Measurements from ENCODE around the gene NCAPG2.
"Not testable (repeated sequence)": the region's sequence is repeated elsewhere in the genome, so short reads cannot be mapped to it uniquely, and the experiment has no call there.

NCAPG2 gene

DNA sequence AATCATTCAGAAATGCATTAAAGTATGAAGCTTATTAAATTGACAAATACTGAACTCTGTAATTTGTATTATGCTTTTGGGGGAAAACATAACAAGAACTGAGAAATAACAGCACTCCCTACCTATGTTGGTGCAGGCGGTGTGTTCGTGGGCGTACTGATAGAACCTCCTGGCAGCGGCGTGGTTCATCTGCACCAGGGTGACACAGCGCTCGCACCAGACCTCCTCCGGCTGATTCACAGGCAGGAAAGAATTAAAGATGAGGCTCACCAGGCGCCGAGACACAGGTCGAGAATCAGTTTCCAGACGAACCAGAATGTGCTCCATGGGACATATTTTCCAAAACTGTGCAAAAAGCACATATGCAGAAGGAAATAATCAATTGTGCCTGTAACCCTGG is 40.2 kb downstream of the NCAPG2 start:
- DNase-seq, result no peak

DNA sequence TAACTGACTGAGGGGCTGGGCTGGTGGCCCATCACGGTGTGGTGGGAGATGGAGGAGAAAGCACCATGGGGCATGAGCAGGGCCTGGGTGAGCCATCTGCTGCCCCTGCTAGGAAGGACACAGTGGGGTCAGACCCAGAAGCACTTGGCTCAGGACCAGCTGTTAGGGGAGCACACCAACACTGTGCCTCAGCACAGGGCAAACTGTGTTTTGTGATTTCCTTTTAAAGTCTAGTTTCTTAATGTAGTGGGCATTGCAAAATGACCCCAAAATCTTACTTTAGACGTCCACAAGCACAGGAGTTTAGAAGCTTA is 41.2 kb downstream of the NCAPG2 start:
- no peak for DNase-seq

DNA sequence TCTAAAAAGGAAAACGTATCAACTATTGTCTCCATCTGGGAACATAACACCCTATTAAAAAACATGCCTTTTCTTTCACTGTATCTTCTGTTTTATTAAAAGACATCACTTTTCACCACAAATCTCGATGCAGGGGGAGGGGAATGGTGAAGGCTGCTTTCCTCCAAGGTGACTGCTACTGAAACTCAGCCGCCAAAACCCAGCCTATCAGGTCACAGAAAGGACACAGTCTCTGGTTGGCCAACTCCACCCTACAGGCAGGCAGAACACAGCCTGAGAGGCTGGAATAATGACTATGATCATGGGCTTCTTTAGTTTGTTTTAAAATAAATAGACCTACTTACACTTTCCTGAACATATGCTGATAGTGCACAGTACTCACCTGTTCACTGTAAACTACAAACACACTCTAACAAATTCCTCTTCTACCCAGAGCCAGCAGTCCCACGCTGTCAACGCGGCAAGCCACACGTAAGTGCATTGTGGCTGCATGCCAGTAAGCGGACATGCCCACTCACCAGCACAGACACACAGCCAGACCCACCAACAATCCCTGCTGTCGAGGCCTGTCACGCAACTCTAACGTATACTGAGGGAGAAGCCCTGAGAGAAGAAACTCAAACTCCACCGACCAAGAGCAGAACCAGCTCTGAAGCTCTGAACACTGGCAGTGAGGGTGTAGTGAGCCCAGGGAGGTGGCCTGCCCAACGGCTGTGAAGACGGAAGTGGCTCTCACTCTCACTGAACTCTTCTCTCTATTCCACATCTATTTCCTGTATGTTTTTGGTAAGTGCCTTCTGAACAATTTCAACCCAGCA is 41.8 kb downstream of the NCAPG2 start:
- DNase-seq, result no peak

DNA sequence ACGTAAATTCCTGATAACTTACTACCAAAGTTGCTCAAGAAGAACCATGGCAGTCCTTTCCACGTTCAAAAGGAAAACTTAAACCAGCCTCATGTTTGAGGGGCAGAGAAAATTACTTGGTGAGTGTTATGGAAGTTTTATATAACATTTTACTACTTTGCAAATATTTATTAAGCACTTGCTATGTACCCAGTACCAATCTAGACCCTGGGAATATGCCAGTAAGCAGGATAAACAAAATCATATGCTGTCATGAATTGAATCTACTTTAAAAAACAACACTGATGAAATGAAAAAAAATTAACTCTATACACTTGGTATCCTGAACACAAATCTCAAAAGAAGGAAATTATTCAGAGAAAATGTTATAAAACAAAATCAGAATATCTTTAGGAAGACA is 46.1 kb downstream of the NCAPG2 start:
- no peak for DNase-seq

DNA sequence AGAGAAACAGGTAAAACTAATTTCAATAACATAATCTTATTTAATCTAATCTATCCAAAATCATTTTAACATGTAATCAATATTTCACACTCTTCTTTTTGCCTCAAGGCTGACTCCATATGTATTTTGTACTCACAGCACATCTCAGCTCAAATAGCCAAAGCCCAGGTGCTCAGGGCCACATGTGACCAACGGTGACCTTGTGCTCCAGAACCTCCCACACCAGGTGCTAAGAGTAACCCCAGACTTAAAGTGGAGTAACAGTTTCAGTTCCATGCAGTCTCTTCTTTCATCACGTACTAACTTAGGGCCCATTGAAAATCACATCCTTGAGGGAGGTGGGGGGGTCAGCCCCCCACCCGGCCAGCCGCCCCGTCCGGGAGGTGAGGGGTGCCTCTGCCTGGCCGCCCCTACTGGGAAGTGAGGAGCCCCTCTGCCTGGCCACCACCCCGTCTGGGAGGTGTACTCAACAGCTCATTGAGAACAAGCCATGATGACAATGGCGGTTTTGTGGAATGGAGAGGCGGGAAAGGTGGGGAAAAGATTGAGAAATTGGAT is 47.3 kb downstream of the NCAPG2 start:
- DNase-seq, result no peak

DNA sequence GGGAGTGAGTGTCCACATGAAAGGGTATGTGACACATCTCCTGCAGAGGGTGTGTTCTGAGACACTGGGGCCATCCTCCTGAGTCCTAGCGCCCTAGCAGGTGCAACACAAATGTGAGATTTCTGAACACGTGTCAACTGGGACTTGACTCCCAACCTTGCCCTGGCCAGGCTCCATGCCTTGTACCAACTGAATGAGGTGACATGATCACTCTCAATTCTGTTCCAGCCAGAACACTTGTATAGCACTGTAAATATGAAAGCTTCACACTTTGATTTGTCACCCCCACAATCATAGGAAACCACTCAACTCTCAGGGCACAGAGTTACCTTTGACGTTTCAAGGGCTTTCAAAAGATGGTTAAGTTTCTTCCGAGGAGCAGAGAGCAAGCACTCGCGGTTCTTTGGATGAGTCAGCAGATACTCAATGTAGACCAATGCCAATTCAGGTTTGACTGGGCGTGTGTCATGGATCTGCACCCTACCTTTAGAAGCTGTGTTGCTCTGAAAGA is 48.6 kb downstream of the NCAPG2 start:
- DNase-seq, result no peak

DNA sequence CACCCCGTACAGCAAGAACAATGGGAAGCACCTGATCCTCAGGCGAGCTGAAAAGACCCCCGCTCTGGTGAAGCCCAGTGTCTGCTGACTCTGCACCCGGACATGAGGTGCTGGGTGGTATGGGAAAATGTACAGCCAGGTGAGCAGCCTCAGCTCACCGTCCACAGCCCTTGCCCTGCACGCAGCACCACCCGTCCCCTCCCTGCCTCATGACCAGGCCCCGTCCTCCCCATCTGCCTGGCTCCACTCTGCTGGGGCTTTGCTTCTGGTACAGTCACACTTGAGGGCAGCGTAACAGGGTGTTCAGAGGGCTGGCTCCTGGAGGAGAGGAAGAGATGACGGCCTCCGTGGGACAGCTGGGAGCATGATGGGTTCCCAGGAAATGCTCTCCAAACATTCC is 49.1 kb downstream of the NCAPG2 start:
- DNase-seq, result no peak

DNA sequence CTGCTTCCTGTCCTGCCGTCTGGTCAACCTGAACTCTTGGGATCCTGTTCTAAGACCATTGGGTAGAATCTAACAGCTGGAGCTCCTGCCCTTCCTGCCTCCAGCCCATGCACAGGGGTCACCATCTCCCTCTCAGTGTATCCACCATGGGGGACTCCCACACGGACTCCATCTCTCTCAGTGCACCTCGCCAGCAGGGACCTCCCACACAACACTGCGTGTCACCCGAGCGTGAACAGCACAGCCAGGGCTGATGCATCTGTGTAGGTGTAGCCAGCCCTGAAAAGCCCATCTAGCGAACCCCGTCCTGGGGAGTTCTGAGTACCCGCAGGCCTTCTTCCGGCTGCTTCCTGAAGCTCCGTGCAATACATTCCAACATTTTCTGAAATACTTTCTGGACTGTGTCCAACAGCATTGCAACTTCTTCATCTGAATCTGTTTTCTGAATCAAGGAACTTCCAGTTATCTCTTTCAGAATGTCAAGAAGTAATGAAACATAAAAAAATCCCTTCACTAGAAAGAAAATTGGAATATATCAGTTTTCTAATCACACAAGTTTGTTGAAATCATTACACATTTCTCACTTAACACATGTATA is 52.5 kb downstream of the NCAPG2 start:
- no peak for DNase-seq

DNA sequence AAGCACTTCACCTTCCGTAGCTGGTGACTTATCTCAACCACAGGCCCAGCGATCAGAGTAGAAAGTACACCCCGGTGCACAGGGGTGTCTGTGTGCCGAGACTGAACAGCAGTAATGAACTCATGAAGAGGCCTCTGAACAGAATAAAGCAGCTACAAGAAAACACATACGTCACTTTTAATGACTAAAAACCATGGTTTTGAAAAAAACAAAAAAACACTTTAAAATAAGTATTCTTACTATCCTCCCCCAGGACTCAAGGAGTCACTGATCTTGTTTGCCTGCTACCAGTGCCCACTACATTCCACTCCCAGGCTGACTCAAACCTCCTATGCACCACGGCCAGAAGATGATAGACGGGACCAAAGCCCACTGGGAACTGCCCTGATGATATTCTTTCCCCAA is 53.8 kb downstream of the NCAPG2 start:
- no peak for DNase-seq

DNA sequence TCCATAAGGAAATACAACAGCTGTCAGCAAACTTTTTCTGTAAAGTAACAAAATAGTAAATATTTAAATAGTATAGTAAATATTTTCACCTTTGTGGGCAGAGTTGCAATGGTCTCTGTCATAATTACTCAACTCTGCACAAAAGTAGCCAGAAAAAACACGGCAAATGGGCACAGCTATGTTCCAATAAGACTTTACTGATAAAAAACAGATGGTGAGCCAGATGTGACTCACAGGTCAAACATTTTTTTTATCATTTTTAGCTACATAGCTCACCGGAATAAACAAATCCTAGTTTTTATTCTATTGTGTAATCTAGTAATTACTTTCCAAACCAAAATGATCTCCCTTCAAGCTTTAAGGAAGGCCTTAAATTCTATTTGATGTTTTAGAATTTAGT is 55.3 kb downstream of the NCAPG2 start:
- DNase-seq, result no peak

DNA sequence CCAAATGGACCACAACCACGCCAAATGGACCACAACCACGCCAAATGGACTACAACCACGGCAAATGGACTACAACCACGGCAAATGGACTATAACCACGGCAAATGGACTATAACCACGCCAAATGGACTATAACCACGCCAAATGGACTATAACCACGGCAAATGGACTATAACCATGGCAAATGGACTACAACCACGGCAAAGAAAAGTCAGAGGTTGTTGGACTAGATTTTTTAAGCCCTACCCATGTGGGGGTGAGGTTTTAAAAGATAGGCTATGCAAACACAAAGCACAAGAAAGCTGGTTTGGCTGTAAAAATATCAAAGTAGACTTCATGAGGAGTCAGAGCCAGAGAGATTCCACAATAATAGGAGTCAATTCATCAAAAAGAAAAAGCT is 55.8 kb downstream of the NCAPG2 start:
- no peak for DNase-seq

DNA sequence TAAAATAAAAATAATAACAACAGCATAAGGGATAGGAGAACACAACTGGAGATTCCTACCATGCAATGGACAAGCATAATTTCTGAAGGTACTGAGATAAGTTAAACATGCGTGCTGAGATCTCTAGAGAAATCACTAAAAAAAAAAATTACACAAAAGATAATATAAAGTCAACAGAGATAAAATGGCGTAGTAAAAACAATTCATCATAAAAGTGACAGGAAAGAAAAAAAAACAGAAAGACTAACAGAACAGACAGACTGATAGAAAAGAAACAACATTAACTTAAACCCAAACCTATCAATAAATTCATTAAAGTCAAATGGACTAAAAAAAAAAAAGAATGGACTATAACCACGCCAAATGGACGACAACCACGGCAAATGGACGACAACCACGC is 56.4 kb downstream of the NCAPG2 start:
- no peak for DNase-seq

DNA sequence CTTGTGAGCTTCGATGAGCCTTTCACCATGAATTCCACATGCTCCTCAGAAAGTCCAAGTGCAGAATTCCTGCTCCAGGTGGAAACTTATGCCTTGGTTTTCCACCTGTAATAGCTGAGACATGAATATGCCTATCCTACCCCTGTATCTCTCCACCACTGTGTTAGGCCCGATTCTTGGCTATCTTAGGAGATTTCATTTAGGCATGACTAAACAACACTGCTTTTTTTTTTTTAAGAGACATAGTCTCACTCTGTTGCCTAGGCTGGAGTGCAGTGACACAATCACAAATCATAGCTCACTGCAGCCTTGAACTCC is 57.2 kb downstream of the NCAPG2 start:
- no peak for DNase-seq

DNA sequence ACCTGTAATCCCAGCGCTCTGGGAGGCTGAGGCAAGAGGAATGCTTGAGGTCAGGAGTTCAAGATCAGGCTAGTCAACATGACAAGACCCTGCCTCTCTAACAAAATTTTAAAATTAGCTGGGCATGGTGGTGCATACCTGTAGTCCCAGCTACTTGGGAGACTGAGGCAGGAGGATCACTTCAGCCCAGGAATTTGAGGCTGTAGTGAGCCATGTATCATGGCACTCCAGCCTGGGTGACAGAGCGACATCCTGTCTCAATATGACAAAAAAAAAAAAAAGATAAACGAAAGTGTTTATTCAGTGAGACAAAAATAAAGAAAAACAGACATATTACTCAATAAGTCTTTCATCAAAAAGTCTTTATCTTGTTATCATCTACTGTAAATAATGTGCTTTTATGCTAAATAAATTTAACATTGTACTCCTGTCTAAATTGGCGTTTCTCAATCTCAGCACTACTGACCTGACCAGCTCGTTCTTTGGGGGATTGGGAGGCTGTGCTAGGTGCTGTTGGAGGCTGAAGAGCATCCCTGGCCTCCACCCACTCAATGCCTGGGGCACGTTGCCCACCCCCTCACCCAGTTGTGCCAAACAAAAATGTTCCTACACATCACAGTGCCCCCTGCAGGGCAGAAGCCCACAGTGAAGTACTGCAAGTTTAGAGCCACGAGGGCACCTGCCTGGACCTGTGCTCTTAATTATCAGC is 57.7 kb downstream of the NCAPG2 start:
- DNase-seq, result peak in 1 of 2 experiments; percentile 1

DNA sequence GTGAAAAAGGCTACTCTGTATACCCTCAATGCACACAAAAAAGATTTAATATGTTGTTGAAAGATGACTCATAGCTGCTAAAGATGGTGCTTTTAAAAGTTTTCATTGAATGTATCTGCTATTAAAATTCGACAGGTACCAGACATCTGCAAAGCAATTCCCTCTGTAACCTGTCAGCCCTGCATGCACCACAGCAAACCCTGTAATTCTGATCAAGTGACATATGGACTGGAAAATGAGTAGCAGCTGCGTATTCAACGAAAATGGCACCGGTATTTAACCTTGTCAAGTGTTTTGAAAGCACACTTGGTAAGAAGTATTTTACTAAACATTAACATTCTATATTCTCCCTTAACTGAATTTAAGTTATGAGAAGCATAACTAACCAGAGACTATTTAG is 58.8 kb downstream of the NCAPG2 start:
- DNase-seq, result no peak

DNA sequence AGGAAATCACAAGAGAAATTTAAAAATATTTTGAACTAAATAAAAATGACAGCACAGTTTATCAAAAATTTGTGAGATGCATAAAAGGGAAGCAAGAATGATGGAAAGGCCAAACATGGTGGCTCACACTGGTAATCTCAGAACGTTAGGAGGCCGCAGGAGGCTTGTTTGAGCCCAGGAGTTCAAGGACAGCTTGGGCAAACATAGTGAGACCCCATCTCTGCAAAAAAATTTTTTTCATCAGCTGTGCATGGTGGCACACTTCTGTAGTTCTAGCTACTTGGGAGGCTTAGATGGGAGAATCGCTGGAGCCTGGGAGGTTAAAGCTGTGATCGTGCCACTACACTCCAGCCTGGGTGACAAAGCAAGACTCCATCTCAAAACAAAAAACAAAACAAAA is 62.5 kb downstream of the NCAPG2 start:
- no peak for DNase-seq

DNA sequence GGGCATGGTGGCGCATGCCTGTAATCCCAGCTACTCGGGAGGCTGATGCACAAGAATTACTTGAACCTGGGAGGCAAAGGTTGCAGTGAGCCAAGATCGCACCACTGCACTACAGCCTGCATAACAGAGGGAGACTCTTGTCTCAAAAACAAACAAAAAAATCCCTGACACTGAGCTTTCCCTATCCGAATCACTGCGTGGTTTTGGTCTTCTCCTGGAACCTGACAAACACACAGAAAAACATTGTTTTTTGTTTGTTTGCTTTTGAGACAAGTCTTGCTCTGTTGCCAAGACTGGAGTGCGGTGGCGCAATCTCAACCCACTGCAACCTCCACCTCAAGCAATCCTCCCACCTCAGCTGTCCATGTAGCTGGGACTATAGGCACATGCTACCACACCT is 66.6 kb downstream of the NCAPG2 start:
- no peak for DNase-seq

DNA sequence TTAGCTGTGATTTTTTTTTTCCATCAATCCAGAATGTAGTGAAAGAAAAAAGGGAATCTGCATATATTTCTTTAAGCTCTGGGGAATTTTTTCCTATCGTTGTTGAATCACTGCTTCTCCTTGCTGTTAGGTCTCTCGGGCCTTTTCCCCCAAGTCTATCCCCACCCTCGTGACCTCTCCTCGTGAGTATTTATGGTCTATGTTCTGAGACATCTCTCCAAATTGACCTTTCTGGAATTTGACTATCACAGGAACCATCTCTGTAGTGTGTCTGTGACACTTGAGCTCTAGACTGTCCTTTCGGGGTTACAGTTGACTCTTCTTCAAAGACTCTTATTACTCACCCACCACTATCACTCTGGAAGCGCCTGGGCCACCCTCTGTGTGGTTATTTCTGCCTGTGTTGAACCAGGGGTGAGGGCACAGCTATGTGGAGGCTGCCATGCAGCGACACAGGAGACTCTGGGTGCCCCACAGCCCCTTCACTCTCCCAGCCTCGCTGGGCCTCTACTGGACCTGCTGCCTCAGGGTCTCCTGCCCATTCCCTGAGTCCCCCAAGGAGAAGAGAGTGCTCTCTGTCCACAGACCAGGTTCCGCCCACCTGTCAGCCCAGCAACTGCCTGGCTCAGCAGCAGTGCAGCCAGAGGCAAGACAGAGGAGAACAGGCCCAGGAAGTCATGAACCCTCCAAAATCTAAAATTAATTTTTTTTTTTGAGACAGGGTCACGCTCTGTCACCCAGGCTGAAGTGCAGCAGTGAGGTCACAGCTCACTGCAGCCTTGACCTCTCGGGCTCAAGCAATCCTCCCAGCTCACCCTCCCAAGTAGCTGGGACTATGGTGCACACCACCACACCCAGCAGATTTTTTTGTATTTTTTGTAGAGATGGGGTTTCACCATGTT is 71.3 kb downstream of the NCAPG2 start:
- DNase-seq, result no peak

DNA sequence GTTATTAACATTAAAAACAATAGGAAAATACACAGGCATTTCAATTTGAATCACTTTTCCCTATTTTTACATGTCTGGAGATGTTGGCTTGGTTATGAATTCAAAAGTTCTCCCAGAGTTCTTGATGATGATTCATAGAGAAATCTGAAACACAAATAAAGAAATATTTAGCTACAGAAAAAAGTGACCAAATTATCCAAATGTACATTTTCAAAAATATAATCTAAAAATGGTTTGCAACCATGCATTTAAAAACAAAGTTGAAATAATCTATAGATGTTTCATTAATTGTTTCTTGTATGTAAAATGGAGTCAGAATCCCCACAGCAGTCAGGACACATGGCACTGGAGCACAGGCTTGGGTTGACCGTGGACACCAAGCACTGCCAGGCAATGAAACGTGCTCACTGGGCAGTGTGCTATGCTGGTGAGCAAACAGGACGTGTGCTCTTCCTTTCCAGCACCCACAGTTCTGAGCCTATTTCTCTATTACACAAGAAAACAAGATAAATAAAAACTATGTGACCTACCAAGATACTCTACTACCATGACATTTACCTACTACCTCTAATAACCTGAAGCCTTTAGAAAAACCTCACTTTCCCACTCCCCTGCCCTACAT is 72.9 kb downstream of the NCAPG2 start:
- DNase-seq, result no peak

DNA sequence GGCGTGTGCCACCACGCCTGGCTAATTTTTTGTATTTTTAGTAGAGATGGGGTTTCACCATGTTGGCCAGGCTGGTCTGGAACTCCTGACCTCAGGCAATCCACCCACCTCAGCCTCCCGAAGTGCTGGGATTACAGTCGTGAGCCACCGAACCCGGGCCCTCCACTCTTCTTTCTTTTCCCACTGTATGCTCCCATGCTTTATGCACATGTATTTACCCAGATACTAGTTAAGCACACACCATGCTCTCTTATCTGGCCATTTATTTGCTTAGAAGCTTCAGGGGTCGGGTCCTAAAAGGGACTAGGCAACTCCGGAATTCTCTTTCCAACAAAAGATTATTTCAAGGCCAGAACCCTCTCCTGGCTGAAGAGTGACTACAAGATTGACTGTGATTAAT is 78.3 kb downstream of the NCAPG2 start:
- DNase-seq, result not testable (repeated sequence)

DNA sequence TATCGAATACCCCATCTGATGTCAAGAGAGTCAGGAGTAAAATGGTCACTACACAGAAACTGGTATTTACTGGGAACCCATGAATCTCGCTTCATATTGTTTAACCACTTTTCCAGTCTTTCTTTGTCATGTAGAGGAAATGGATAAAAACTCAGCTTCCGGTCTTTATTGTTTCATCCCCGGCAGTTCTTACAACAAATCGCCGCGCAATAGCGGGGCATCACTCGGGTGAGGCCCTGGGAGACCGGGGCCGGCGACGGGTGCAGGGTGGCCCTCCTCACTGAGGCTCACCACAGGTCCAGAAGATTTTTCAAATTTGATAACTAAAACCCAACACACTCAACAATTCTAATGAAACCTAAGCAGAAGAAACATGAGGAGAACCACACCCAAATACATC is 81.4 kb downstream of the NCAPG2 start:
- no peak for DNase-seq

DNA sequence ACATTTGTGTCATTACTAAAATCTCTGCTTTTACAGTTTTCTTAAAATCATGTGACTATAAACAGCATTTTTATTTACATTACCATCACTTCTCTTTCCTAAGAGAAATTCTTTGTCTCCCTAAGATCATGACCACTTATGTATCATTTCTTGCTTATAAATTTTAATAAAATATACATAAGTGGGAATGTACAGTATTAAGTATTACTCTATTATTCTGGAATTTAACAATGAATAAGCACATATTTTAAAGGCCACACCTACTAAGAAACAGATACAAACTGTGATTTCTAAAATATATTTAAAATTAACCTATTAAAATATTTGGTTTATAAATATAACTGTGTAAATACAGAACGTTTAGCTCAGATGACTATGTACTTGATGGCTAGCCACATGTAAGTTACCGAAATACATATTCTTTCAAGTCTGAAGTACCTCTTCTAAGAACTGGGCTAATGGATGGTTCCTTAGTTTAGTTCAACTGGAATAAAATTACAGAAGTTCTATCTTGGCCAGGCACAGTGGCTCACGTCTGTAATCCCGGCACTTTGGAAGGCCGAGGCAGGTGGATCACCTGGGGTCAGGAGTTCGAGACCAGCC is 83.7 kb downstream of the NCAPG2 start:
- no peak for DNase-seq
